Stimulated activated CD4-positive, alpha-beta T cell treated with anti-CD3 and anti-CD28 coated beads, Interleukin-12 subunit alpha, Interleukin-12 subunit beta, amount 100 ng/mL, for 24 hours (primary cell): Measurements from ENCODE around the gene EVC2.

ENCODE experiments used
- DNase-seq, 2 experiments: peaks; one replicate each; pipeline ENCODE4 v3.0.0-alpha.2; 2020; ENCODE audit warnings: low read depth in 2 of 2

EVC2 gene

DNA sequence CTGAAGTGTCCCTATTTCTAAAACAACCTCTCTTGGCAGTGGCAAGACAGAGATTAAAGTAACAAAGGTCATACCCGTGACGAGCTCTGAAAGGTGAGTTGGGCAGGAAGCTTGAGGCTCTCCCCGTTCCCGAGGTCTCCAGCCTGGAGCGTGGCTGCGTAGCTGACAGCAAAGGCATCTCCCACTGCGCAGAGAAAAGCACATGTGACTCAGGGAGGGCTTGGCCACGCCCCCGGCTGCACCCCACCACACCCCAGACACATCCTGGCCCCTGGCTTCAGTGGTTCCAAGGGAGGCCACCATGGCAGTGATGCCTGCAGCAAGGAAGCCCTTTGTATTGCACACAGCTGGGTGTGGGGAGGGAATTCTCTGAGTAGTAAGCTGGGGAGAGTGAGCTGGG lies 23.1 kb downstream of the EVC2 start:
- no peak for DNase-seq

DNA sequence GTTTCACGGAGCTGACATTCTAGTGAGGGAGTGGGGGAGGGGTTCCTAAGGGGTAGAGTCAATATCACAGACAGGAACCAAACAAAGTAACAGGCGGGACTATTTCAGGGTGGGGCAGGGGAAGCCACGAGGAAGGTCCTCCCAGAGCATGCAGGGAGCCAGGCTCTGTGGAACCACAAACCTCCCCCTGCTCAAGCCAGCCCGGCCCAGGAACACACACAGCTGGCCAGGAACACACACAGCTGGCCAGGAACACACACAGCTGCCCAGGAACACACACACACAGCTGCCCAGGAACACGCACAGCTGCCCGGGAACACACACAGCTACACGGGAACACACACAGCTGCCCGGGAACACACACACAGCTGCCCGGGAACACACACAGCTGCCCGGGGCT lies 24.8 kb downstream of the EVC2 start:
- DNase-seq = no peak

DNA sequence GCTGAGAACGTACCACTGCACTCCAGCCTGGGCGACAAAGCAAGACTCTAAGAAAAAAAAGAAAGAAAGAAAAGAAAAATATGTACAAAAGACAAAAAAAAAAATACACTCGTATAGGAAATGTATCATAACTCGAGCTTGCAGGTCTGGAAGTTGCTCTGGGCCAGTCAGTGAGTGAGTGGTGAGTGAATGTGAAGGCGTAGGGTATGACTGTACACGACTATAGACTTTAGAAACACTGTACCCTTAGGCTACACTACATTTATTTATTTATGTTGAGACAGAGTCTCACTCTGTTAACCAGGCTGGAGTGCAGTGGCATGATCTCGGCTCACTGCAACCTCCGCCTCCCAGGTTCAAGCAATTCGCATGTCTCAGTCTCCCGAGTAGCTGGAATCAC lies 29.4 kb downstream of the EVC2 start:
- no peak for DNase-seq

DNA sequence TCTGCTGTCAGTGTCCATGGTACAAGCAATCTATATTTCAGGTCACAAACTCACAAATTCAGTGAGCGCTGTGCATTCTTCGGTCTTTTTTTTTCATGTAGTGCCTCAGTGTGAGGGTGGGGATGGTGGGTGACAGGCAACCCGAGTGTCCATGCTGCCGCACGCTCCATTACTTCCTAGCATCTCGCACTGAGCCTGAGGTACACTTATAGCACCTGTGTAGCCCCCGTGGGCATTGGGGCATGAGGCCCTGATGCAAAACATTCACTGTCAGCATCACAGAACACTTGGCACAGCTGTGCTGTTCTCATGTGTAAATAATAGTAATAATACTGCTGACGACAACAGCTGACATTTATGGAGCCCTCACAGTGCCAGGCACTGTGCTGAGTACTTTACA lies 31.6 kb downstream of the EVC2 start:
- no peak for DNase-seq

DNA sequence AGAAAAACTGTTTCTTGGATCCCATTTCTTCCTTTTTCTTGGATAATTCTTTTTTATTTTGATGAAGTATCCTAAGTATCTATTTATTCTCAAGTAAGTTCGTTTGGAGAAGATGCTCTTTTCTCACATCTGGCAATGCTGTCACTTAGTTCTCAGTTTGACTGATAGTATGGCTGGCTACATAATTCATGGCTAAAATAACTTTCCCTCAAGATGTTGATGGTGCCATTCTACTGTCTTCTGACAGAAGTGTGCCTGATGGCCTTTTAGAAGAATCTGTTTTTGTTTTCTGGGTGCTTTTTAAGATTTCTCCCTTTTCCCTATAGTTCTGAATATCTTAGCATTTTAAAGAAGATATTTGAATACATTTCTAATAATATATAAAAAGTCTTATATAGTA lies 41.6 kb downstream of the EVC2 start:
- DNase-seq = no peak

DNA sequence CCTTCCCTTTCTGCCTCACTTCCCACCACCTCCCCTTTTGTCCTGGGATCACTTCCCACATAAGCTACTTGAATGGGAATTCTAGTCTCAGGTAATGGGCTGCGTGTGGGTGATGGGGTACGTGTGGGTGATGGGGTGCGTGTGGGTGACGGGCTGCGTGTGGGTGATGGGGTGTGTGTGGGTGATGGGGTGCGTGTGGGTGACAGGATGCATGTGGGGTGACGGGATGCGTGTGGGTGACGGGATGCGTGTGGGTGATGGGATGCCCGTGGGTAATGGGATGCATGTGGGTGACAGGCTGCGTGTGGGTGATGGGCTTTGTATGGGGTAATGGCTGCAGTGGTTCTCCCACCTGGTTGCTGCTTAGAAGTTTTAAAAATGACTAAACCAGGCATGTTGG lies 43.6 kb downstream of the EVC2 start:
- DNase-seq = no peak

DNA sequence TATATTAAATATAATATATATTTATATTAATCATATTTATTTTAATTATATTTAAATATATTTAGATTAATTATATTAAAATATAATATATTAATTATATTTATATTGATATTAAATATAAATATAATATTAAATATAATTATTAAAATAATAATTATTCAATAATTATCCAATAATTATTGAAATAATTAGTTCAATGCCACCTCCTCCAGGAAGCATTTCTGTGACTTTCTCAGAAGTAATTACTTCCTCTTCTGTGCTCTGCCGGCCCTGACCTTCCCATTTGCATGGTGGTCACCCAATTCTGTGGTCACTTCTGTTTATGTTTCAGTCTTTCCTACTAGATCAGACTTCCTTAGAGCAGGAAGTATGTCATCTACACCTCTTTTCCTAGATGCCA lies 45.8 kb downstream of the EVC2 start:
- DNase-seq = no peak

DNA sequence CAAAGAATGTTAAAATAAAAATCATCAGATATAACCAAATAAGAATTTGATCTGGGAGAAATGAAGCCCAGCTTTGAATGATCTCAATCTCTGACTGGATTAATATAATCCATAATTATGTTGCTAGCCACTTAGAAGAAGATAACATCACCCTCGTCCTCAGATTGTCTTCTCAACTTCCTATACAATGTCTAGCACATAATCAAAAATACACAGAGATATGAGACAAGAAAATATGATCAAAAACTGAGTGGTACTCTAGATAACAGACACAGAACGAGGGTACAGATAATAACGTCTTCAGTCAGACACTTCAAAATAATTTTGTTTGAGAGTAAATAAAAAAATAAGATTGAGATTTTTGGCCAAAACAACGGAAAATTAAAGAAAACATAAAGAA lies 47.1 kb downstream of the EVC2 start:
- no peak for DNase-seq

DNA sequence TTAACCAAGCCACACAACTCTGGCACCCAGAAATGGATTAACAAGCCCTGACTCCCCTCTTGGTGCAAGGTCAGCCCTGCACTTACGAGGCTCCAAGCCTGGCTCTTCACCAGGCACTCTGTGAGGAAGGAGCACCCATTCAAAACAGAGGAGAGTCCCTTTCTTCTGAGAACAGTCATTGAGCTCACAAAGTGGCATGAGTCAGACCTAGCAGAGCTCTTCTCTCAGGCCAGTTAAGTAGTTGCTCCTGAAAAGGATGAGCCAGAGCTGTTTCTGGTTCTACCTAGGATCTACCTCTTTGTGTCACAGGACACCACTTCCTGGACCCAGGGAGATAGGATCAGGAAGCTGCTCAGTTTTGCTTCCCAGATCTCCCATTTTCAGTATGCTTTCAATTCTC lies 48.2 kb downstream of the EVC2 start:
- DNase-seq = no peak

DNA sequence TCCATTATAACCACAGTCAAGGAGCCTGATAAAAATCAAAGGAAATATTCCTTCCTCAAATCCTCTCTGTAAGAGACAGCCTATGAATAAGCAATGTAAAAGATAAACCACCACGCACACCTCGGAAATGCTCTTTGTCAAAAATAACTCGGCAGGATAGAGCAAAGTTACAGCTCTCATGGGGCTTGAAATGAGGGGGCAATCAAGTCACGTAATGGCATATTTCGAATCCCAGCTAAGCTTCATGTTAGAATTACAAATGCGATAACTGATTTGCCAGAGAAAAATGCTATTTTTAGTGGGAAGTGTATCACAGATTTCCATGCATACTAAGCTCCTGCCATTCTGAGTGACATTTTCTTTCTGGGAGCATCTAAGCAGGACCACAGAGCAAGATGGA lies 49.4 kb downstream of the EVC2 start:
- DNase-seq = no peak

DNA sequence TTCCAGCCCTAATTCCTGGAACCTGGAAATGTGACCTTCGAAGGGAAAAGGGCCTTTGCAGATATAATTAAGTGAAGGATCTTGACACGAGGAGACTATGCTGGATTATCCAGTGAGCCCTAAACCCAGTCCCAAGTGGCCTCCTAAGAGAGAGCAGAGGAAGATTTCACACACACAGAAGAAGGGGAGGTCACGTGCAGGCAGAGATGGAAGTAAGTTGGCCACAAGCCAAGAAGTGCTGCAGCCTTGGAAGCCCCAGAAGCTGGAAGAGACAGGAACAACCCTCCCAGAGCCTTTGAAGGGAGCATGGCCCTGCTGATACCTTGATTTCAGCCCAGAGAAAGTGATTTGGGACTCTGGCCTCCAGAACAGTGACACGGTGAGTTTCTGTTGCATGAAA lies 51.9 kb downstream of the EVC2 start:
- DNase-seq = no peak

DNA sequence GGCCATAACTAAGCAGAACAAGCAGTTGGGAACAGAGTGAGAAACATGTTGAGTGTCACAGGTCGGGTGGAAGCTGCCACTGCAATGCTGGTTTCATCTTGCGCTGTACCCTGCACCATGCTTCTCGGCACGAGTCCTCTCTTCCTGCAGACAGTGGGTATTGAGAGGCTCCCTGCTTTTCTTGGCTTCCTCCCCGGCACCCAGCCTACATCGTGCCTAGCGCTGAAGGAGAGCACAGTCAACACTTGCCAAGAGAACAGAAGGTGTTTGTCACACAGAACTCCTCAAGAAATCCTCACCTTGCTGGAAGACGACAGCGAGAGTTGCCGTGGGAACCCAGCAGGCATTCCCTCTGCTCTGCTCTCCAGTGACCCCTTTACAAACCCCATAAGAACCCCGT lies 53.6 kb downstream of the EVC2 start:
- no peak for DNase-seq

DNA sequence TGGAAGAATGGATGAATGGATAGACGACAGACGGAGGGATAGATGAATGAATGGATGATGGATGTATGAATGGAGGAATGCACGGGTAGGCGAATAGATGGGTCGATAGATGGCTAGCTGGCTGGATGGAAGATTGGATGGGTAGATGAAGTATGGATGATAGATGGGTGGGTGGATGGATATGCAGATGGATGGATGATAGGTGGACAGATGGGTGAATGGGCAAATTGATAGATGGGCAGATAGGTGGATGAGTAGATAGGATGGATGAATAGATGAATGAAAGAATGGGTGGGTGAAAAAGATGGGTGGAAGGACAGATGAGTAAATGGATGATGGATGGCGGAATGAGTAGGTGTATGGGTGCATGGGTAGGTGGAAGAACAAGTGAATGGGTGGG lies 57.3 kb downstream of the EVC2 start:
- no peak for DNase-seq

DNA sequence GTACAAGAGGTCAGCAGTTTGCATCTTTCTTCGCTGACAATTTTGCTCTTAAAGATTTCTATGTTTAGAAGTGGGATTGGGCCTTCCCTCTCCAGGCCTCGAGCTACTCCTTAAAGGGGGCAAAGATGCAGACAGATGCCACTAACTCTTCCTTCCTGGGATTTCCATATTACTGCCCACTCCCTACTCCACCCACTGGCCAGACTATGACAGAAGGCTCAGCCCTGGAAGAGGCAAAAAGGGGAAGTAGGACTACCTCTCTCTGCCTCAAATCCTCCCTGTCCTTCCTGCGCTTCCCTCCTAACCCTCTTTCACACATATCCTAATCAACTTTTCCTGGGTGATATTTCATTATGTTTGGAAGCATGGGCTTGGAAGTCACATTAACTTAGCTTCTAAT lies 58.3 kb downstream of the EVC2 start:
- no peak for DNase-seq

DNA sequence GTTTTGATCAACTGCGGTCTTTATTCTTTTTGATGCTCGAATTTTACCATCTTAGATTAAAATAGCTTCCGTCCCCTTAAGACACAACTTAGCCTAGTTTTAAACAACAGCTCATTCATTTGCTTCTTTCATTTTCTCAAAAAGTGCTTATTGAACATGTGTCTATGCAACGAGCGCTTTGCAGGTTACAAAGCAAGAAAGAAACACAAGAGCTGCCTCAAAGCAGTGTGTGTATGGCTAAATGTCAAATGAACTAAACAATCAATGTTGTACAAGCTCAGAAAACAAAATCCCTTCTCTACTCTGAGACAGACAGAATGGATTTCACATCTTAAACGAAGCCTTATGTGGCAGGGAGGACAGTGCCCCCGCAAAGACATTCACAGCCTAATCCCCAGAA lies 61.0 kb downstream of the EVC2 start:
- no peak for DNase-seq

DNA sequence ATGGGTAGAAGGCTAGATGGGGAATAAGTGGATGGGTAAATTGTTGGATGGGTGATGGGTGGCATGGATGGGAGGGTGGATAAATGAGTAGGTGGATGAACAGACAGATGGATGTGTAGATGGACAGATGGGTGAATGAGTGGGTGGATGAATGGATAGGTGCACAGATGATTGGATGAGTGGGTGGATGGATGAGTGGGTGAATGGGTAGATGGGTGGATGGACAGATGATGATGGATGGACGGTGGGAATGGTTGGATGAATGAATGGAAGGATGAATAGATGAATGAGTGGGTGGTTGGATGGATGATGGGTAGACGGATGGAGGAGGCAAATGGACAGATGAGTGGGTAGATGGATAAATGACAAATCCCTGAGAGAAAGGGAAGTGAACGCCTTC lies 68.3 kb downstream of the EVC2 start:
- DNase-seq = no peak

DNA sequence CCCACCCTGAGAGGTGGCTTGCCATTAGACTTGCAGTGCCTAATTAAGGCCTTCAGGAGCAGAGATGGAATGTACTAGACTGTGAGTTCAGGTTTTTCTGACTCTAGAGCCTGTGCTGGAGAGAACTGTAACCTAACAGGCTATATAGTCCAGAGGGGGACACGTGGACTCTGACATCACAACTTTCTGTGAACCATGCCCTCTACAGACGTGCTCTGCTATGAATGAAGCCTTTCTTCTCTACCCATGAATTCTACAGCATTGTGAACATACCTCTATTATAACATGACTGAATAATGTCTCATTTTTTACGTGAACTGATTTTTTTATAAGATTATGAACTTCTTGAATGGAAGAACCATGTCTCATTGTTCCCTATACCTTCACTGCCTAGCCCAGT lies 68.8 kb downstream of the EVC2 start:
- no peak for DNase-seq

DNA sequence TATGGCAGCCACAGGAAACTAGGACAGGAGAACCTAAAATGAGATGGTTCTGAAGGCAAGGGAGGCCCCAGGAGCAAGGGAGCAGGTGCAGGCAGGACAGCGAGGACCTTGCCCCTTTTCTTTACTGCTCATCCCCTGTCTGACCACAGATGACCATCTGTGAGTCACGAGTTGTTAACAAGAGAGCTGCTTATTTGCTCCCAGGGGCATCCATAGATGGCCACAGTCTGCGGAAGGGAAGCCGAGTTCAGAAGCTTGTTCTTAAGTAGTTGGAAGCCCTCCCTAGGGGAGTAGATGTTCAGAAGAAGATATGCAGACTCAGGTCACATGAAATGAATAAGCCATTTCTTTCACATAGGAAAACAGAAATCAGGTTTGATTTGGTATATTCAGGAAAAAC lies 69.4 kb downstream of the EVC2 start:
- no peak for DNase-seq

DNA sequence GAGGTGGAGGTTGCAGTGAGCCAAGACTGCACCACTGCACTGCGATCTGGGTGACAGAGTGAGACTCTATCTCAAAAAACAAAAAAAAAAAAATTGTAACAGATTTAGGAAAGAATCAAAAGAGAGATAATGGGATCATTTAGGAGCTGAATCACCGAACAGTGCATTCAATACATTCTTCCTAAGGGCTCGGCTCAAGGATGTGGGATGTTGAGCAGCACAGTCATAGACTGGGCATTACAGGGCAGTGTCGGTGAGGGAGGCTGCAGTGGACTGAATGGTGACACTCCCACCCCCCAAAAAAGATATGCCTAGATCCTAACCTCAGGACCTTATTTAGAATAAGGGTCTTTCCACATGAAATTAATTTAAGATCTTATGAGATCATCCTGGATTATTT lies 70.0 kb downstream of the EVC2 start:
- DNase-seq = no peak

DNA sequence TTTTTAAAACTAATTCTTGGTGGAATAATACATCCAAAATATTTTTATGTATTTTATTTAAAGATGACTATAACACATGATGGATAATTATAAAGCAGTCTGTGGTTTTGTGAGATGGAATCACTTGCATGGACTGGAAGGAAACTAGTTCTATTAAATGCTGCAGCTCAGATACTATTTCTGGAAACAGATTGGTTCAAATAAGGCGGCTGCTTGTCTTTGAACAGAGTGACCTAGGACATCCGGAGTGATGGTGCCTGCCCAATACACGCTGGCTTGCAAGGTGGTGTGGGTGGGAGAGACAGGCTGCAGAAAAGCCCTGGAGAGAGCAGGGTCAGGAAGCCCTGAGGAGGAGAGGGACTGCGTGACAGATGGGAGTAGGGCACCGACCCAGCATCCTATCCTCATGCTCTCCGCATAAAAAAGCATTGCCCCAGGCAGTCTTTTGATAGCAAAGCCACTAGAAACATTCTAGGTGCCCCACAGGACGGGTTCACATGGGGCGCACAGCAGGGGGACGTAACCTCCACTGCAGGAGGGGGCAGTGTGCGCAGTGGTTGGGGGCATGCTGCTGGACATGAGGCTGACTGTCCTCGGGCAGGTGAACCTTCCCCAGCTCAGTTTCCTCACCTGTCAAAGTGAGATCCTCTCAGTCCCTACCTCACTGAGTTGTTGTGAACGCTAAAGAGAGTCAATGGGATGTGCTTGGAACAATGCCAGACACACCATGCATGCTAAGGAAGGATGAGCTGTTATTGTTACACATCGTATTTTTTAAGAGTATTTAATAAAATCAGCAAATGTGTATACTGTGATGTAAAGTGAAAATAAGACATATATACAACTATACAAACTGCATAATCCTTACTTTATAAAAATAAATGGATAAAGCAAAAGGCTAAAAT lies 71.3 kb downstream of the EVC2 start:
- no peak for DNase-seq

DNA sequence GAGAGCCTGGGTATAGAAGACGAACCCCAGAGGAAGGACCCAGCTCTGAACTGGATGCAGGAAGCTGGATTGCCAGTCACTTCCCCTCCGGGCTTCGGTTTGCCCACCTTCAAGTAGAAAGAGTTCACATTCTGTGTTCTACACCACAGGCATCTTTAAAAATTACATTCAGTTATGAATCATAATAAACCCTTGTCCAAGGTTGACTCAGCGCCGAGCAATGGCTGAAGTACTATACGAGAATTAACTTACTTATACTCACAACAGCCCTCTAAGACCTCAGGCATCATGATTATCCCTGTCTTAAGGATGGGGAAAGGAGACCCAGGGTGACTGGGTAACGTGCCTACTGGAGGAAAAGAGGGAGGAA lies 72.5 kb downstream of the EVC2 start:
- DNase-seq = no peak

DNA sequence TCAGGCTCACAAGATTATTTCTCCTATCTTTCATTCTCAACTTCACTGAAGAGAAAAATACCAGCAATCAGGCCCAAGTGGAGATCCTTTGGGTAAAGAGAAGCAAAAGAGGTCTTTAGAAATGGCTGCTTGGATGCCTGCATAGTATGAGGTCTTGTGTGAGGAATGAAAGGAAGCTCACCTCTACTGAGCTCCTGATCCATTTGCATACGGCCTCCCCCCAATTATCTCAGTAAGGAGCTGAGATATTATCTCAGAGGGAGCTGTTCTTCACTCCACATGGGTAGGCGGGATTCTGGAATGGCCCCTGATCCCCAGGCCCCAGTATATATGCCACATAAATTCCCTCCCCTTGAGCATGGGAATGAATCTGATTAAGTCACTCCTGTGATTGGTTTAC lies 75.8 kb downstream of the EVC2 start:
- no peak for DNase-seq

DNA sequence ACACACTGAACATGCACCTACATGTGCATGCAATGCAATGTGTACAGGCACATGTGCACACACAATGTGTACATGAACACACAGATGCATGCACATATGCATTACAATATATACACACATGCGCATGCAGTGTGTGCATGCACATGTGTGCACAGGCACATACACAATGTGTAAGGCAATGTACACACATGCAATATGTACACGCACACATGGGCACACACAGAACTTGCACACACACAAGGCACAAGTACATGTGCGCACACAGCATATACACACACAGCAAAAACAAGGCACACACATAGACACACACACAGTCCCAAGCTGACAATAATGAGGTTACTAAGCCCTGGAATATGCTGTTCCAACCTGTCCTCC lies 76.3 kb downstream of the EVC2 start:
- no peak for DNase-seq

DNA sequence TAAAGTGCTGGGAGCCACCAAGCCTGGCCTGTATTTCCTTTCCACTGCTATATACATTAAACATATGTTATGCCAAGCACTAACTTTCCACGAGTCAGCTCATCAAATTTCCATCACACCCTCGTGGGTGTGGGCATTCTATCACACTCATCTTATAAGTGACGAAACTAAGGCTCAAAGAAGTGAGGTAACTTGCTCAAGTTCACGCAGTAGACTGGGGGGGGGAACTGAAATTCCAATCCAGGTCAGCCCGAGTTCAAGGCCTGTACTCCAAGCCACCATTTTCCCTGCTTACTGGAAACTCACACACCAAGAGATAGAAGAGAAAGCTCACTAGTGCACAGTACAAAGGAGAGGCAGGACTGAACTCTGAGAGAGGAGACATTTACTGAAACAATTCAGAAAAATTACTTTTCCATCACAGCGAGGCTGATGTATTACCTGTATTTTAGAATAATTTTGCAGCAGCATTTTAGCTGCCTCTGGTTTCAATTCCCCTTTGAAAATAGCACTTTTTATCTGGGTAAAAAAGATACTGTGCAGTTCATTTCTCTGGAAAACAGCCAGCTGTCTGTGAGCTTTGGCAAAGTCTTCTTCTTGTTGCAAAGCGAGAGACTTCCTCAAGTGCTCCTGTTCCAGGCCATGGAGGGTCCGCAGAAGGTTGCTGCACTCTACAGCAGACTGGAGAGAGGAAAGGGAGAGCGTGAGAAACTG lies 76.8 kb downstream of the EVC2 start:
- no peak for DNase-seq
